NCI-H460 (cell line): ENCODE results near the gene PIEZO2. TPM values are rescaled to one million over a fixed set of nuclear protein-coding genes. Genes with fewer than 3 reads are reported as not detected.
"Not testable (repeated sequence)": the region's sequence is repeated elsewhere in the genome, so short reads cannot be mapped to it uniquely, and the experiment has no call there.

ENCODE experiments used
- DNase-seq: peaks from one replicate; pipeline ENCODE4 v3.0.0-alpha.2; 2016; ENCODE audit warnings: low read depth; ENCODE audit errors: extremely low read depth
- small RNA-seq, 2 experiments: library from RNA; depleted of rRNA; stranded (forward); fragments of <200 nt; gene quantifications; one replicate each; pipeline ENCODE3, GENCODE V24; 2014
- total RNA-seq: library from RNA; depleted of rRNA; stranded (reverse); fragments of >200 nt; shearing (Covaris generic); gene quantifications from 2 replicates; pipeline ENCODE4 v1.2.3, GENCODE V29; 2014

PIEZO2 gene
- total RNA-seq, 1 experiment from 2014 or later = not detected

DNA sequence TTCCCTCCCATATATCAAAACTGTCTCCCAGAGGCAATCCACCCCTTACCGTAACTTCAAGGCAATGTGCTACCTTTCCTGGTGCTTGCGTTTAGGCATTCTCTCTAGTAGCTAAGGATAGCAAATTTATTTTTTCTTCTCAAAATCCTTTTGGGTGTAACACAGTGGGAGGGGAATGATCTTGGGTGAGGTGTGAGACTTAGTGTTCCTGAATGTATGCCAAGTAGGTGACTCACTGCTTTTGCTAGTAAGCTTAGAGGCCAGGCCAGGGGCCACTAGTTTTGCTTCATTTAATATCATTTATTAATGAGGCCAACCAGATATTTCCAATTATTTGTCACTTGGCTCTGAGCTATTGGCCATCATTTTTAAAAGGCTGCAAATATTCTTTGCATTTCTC is 488.1 kb downstream of the PIEZO2 start:
- DNase-seq = no peak

GRCh38 chr18:10660179-10660884 is 489.0 kb downstream of the PIEZO2 start:
- DNase-seq = no peak

GRCh38 chr18:10659594-10659993 is 489.8 kb downstream of the PIEZO2 start:
- DNase-seq = no peak

- DNase-seq = no peak
These were observed 490.4 kb downstream of the PIEZO2 start for GRCh38 chr18:10659000-10659399.

DNA sequence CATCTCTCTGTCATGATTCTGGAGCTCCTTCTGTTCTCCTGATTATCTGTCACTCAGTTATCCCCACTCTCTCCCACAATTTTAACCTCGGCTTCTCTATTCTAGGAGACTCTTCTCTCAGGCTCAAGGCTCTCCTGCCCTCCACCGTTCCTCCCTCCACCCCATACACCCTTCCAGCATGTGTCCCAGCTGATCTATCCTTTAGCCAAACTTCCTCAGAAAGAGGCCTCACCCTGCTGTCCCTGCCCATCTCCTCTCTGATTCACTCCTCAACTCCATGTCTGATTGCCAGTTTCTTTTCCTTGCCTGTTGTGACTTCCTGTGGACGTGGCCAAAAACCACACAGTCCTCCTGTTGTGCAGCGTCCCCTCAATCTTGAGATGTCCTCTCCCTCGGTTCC is 505.4 kb downstream of the PIEZO2 start:
- not testable (repeated sequence) for DNase-seq

DNA sequence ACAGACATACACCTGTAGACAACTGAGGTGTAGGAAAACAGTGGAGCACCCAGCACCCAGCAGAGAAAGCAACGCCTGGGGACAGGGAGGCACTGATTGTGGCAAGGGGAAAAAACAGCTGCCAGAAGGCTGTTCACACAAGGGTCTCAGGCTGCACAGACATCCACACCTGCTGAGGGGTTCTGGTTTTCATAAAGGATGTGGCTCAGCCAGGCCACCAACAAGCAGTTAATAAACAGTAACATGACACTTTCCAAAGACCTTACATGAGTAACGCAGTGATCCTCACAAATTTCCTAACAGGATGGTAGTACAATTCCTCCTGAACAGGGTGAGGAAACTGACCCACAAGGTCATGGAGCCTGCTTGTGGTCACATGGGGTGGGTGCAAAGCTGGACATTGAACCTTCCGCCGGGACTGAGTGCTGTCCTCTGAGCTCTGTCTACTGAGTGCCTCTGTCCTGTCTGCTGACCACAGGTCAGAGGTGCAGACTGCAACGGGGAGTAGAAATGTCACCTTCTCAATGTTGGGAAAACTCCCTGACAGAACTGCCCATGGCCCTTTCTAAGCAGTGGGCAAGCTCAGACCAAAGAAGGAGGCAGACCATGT is 506.3 kb downstream of the PIEZO2 start:
- DNase-seq = not testable (repeated sequence)

GRCh38 chr18:10638539-10638885 is 510.9 kb downstream of the PIEZO2 start:
- not testable (repeated sequence) for DNase-seq

DNA sequence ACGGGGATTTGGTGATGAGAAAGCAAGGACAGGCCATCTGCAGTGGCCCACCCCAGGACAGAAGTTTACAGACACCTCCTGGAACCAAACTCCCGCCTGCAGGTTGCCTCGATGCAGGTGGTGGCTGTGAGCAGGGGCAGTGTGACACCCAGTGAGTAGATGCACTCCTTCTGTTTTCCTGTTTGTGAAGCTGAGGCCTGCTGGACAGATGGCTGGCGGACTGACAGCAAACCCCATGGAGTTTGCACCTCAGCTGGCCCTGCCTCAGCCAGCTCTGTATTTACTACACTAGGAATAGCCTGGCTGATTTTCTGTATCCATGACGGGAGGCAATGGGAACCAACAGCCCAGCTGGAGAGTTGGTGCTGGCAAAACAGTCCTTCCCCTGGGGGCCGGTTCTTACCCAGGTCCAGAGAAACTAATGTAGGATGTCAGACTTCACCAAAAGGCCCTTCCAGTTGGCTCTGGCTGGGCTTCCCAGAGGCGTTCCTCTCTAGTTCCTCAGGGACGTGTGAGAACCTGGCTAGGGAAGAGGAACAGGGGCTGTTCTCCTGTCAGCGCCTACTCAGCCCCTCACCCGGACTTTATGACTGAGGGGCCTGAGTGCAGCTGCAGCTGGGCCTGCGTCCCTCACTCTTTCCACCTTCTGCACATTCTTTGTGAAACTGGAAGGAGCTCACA is 511.4 kb downstream of the PIEZO2 start:
- DNase-seq = not testable (repeated sequence)

GRCh38 chr18:10629076-10629475 is 520.3 kb downstream of the PIEZO2 start:
- DNase-seq = not testable (repeated sequence)

GRCh38 chr18:10626606-10627213 is 522.7 kb downstream of the PIEZO2 start:
- DNase-seq = not testable (repeated sequence)

DNA sequence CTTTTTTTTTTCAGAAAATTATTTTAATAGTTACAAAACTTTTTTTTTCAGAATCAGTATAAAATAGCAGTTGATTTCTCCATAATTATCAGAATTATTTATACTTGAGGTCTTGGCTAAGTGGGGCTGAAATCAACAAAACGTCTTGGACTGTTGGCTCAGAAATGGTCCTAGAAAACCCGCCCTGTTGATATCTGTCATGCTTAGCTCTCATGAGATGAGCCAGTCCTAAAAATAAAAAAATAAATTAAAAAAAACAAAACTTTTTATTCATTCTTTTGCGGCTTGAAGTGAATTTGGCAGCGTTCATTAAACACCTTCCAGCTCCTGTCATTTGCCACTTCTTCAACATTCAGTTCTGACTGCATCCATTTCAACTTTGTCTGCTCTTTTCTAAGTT is 525.8 kb downstream of the PIEZO2 start:
- DNase-seq = not testable (repeated sequence)

DNA sequence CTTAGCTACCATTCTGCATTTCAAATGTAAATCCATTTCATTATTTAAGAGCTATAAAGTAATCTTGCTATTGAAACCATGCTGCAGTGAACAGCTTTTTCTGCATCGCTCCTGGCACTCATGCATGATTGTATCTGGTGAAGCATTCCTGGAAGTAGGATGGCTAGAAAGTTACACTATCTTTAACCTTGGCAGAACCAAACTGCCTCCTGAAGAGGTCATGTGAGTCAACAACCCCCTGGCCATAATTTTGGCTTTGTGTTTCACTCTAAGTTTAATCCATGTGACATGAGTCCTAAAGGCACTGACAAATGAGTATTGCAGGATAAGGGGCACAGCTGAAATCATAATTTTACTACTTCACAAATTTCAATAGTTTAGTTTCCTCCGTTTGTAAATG is 526.4 kb downstream of the PIEZO2 start:
- not testable (repeated sequence) for DNase-seq

GRCh38 chr18:10620670-10621329 is 528.6 kb downstream of the PIEZO2 start:
- not testable (repeated sequence) for DNase-seq

Small RNA genes lying within 50 kb of the gene (small RNA-seq; reads per million reads assigned to genes)
- gene AP001180.3 = 0 reads per million in 2 experiments
- gene AP001180.5 = 0 reads per million in 2 experiments
- gene MIR6788 = 0 reads per million in 2 experiments
